Effector memory CD4-positive, alpha-beta T cell (primary cell): ENCODE data around the gene ARID3A.

Experiments used
- DNase-seq, 3 donors: peaks; one replicate each; pipeline ENCODE4 v3.0.0-alpha.2; 2020
- H3K27ac ChIP-seq: 2 replicates; pipeline ENCODE4 v1.7.0; 2013; ENCODE audit warnings: mild to moderate bottlenecking, low read length, moderate library complexity; ENCODE audit not compliant: insufficient read depth, poor library complexity, severe bottlenecking
- H3K27me3 ChIP-seq: replicated peaks from 2 replicates; pipeline ENCODE4 v1.7.0; 2013; ENCODE audit warnings: mild to moderate bottlenecking, low read length; ENCODE audit not compliant: insufficient read depth, control insufficient read depth, poor library complexity, severe bottlenecking
- H3K36me3 ChIP-seq: 2 replicates; pipeline ENCODE4 v1.7.0; 2013; ENCODE audit warnings: mild to moderate bottlenecking, low read length, moderate library complexity; ENCODE audit not compliant: control insufficient read depth, insufficient read depth
- H3K4me1 ChIP-seq: 2 replicates; pipeline ENCODE4 v1.7.0; 2013; ENCODE audit warnings: low read length, mild to moderate bottlenecking; ENCODE audit not compliant: control insufficient read depth, insufficient read depth, poor library complexity, severe bottlenecking
- H3K4me3 ChIP-seq: 2 replicates; pipeline ENCODE4 v1.7.0; 2013; ENCODE audit warnings: low read length, low read depth, mild to moderate bottlenecking; ENCODE audit not compliant: insufficient read depth, poor library complexity, severe bottlenecking
- H3K9me3 ChIP-seq: 2 replicates; pipeline ENCODE4 v1.7.0; 2013; ENCODE audit warnings: mild to moderate bottlenecking, low read length, moderate library complexity; ENCODE audit not compliant: control insufficient read depth

The ARID3A gene

DNA sequence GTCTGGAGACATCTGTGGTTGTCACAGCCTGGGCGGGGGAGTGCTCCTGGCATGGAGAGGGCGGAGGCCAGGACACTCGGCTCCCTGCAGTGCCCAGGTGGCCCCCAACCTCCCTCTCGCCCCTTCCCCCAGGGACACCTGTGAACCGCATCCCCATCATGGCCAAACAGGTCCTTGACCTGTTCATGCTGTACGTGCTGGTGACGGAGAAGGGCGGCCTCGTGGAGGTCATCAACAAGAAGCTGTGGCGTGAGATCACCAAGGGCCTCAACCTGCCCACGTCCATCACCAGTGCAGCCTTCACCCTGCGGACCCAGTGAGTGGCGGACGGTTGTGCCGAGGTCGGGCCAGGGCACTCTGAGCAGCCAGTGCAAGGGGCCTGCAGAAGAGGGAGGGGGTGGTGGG is 38.3 kb downstream of the ARID3A start:
- Histone ChIP-seq H3K27me3 (no peaks in the 10 kb centered on the region), H3K27ac (no peak overlapping the region), H3K4me1 (no peaks in the 10 kb centered on the region), H3K36me3 (no peaks in the 10 kb centered on the region), H3K4me3 (no peak overlapping the region), H3K9me3 (no peaks in the 10 kb centered on the region)
- DNase-seq: no peak

DNA sequence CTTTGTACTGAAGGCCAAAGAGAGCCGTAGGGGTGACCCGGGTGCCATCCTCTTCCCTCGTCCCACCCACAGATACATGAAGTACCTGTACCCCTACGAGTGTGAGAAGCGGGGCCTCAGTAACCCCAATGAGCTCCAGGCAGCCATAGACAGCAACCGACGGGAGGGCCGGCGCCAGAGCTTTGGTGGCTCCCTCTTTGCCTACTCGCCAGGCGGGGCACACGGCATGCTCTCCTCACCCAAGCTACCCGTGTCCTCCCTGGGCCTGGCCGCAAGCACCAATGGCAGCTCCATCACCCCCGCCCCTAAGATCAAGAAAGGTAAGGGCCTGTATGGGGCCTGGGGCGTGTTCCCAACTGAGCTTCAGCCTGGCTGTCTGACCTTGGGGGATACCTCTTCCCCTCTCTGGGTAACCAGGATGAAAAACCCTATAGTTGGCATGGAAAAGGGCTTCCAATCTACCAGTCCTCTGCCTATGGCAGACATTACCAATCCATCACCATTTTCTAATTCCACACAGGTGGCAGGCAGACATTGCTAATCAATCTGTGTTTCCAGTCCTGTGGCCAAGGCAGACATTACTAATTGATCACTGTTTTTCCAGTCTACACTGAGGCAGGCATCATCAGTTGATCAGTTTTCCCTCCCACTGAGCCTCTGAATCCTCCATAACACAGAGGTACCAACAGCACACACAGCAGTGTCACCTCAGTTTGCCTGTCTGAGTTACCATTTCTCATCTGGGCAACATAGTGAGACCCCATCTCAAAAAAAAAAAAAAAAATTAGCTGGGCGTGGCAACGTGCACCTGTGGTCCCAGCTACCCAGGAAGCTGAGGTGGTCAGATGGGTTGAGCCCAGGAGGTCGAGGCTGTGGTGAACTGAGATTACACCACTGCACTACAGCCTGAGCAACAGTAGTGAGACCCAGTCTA is 39.2 kb downstream of the ARID3A start:
- Histone ChIP-seq H3K9me3 (no peaks in the 10 kb centered on the region), H3K36me3 (no peaks in the 10 kb centered on the region), H3K4me1 (no peaks in the 10 kb centered on the region), H3K27me3 (no peaks in the 10 kb centered on the region), H3K4me3 (no peak overlapping the region), H3K27ac (no peak overlapping the region)
- DNase-seq: no peak

DNA sequence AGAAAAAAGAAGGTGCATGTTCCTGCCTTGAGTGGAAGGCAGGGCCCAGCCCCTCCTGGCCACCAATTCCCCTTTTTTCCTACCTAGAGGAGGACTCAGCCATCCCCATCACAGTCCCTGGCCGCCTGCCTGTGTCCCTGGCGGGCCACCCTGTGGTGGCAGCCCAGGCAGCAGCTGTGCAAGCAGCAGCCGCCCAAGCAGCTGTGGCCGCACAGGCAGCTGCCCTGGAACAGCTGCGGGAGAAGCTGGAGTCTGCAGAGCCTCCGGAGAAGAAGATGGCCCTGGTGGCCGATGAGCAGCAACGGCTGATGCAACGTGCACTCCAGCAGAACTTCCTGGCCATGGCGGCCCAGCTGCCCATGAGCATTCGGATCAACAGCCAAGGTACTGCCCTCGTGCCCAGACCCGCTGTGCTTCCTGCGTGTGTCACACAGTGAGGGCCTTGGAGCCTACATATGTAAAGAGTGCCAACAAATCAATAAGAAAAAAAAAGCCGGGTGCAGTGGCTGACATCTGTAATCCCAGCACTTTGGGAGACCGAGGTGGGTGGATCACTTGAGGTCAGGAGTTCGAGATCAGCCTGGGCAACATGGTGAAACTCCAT is 40.8 kb downstream of the ARID3A start:
- peaks cover 10% of the 10 kb centered on the region for H3K36me3 ChIP-seq
- H3K27ac ChIP-seq: no peak overlapping the region
- DNase-seq: no peak

DNA sequence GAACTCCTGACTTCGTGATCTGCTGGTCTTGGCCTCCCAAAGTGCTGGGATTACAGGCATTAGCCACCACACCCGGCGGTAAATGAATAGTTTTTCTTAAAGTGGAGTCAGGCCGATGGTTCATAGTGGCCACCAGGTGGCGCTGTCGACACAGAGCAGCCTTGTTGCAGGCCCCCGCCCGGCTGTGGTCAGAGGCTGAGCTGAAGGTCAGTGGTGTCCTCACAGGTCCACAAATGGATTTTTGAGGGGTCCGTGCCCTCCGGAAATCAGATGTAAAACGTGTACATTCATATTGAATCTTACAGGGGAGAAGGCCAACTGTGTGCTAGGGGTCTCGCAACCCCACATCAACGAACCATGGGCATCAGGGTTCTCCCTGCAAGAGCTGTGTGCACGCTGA is 44.9 kb downstream of the ARID3A start:
- Histone ChIP-seq H3K36me3 (peaks cover 10% of the 10 kb centered on the region), H3K9me3 (peaks cover 5% of the 10 kb centered on the region), H3K4me1 (no peaks in the 10 kb centered on the region), H3K27me3 (no peaks in the 10 kb centered on the region), H3K27ac (no peak overlapping the region), H3K4me3 (no peak overlapping the region)
- no peak for DNase-seq

More for the DNA sequence above, 40.8 kb downstream of the ARID3A start:
- peaks cover 5% of the 10 kb centered on the region for H3K9me3 ChIP-seq
- no peaks in the 10 kb centered on the region for H3K27me3 ChIP-seq
- H3K4me1 ChIP-seq: no peaks in the 10 kb centered on the region
- H3K4me3 ChIP-seq: no peak overlapping the region

DNA sequence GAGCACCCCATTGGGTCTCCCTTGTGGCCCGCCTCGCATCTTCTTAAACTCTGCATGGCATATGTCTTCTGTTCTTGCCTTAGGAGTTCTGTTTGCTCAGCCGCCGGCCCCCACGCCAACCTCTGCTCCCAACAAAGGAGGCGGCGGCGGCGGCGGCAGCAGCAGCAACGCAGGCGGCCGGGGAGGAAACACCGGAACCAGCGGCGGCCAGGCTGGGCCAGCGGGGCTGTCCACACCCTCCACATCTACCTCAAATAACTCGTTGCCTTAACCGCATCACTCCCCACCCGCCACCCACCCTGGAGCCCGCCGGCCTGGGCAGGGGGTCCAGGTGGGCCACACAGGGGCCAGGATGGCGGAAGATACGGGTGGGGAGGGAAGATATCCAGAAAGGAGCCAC is 46.0 kb downstream of the ARID3A start:
- H3K9me3 ChIP-seq: peaks cover 5% of the 10 kb centered on the region
- no peak overlapping the region for H3K4me3 ChIP-seq
- no peaks in the 10 kb centered on the region for H3K27me3 ChIP-seq
- peaks cover 10% of the 10 kb centered on the region for H3K36me3 ChIP-seq
- DNase-seq: no peak
- H3K27ac ChIP-seq: no peak overlapping the region
- H3K4me1 ChIP-seq: no peaks in the 10 kb centered on the region

GRCh38 chr19:972281-972680 is 46.4 kb downstream of the ARID3A start:
- no peak for DNase-seq
- Histone ChIP-seq H3K4me3 (no peak overlapping the region), H3K27ac (no peak overlapping the region), H3K9me3 (peaks cover 5% of the 10 kb centered on the region), H3K4me1 (no peaks in the 10 kb centered on the region), H3K27me3 (no peaks in the 10 kb centered on the region), H3K36me3 (peaks cover 10% of the 10 kb centered on the region)

DNA sequence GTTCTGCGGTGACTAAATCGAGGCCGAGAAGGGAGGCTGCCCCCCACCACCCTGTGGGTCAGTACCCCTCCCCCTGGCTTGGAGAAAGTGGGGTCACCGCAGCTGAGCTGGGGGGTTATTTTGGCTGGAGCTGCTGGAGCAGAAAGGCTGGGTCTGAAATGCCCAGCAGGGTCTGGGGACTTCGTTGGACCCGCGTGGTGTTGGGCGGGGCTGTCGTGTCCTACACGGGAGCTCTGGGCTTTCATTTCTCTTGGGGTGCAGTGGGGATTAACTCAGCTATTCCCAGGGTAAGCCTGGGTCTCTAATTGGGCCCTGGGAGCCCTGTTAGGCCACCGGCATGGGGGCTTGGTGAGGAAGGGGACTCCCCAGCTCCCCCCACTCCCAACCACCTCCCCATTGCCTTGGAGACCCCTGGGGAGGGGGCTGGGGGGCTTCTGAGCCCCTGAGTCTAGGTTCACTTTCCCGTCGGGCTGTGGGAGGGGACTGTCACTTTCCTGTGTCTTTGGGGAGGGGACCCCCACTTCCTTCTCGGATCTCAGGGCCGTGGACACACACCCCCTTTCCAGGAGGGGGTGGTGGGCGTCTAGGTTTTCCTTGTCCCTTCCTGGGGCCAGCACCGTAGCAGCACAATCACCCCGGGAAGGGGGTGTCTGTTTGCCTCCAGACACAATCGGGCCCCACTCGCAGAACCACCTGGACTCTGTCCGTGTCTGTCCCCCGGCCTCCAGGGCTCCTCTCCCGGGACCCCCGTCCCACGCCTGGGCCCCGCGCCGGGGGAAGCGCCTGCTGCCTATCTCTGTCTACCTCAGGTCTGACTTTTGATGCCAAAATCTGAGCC is 48.1 kb downstream of the ARID3A start:
- H3K36me3 ChIP-seq: peaks cover 10% of the 10 kb centered on the region
- peaks cover 5% of the 10 kb centered on the region for H3K9me3 ChIP-seq
- H3K27ac ChIP-seq: no peak overlapping the region
- H3K4me3 ChIP-seq: no peak overlapping the region
- DNase-seq: no peak
- no peaks in the 10 kb centered on the region for H3K4me1 ChIP-seq
- no peaks in the 10 kb centered on the region for H3K27me3 ChIP-seq

DNA sequence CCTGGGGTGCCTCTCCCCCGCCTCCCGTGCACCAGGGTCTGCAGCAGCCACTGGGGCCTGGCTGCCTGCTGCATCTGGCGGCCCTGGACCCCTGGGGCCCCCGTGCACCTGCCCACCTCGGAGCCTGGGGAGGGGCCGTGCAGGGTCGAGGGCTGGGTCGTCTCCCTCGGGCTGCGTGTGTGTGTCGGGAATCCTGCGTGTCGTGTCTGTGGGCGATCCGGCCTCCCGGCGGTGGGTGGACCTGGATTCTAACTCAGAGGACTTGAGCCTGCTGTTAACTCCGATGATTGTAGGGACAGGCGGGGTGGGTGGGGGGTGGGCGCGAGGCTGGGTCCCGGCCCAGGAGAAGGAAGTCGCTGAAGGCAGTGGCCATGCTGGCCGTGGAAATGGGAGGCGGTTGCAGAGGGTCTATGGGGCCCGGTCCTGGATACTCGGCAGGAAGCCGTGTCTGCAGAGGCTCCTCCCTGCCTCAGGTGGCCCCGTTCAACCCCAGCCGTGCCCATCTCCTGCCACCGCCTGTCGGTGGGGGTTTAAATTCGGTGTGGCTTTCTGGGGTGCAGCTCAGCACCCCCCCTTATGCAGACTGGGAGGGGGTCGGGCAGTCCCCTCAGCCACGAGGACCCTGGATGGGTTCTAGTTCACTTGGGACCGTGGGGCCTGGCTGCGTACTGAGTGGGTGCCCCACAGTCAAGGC is 48.9 kb downstream of the ARID3A start:
- H3K27me3 ChIP-seq: no peaks in the 10 kb centered on the region
- H3K36me3 ChIP-seq: peaks cover 10% of the 10 kb centered on the region
- no peaks in the 10 kb centered on the region for H3K4me1 ChIP-seq
- no peak overlapping the region for H3K4me3 ChIP-seq
- no peak for DNase-seq
- H3K27ac ChIP-seq: no peak overlapping the region
- H3K9me3 ChIP-seq: peaks cover 5% of the 10 kb centered on the region

- no peaks in the 10 kb centered on the region for H3K4me1 ChIP-seq
- H3K27ac ChIP-seq: no peak overlapping the region
- DNase-seq: no peak
- H3K36me3 ChIP-seq: no peaks in the 10 kb centered on the region
- no peaks in the 10 kb centered on the region for H3K27me3 ChIP-seq
- no peaks in the 10 kb centered on the region for H3K9me3 ChIP-seq
- no peak overlapping the region for H3K4me3 ChIP-seq
Observed at GRCh38 chr19:976476-976875, 50.6 kb downstream of the ARID3A start.
